Fibroblast of the aortic adventitia (primary cell): ENCODE results near the gene NCK2. TPM values are rescaled to one million over a fixed set of nuclear protein-coding genes. Genes with fewer than 3 reads are reported as not detected.

Experiments used
- DNase-seq: peaks from one replicate; pipeline ENCODE4 v3.0.0-alpha.2; 2010; ENCODE audit warnings: low read depth
- H3K4me3 ChIP-seq: 2 replicates; pipeline ENCODE4 v1.5.1; 2011; ENCODE audit warnings: low read depth, mild to moderate bottlenecking, control low read depth, low read length, moderate library complexity
- CTCF ChIP-seq: IDR thresholded peaks from 2 replicates; pipeline ENCODE4 v1.5.1; 2011; ENCODE audit warnings: mild to moderate bottlenecking, low read length, control low read depth, inconsistent platforms; ENCODE audit not compliant: insufficient read depth
- total RNA-seq: library from RNA; depleted of rRNA; stranded (reverse); fragments of >200 nt; gene quantifications from 2 replicates; pipeline ENCODE4 v1.2.3, GENCODE V29; 2012; ENCODE audit warnings: low replicate concordance

NCK2 gene
- total RNA-seq, 1 donor = 9.4 TPM

GRCh38 chr2:105881286-105882136, 136.8 kb downstream of the NCK2 start:
- DNase-seq = no peak
- no peak overlapping the region for H3K4me3 ChIP-seq
- TF ChIP-seq CTCF = no peak

- no peak overlapping the region for H3K4me3 ChIP-seq
- DNase-seq = no peak
- no peak for TF ChIP-seq CTCF
These were observed 137.6 kb downstream of the NCK2 start for GRCh38 chr2:105882341-105882740.

GRCh38 chr2:105882920-105883435, 138.3 kb downstream of the NCK2 start:
- no peak for TF ChIP-seq CTCF
- DNase-seq = no peak
- no peak overlapping the region for H3K4me3 ChIP-seq

- DNase-seq = no peak
- TF ChIP-seq CTCF = no peak
These were observed 139.4 kb downstream of the NCK2 start for GRCh38 chr2:105883911-105884694.

GRCh38 chr2:105885456-105885855, 140.7 kb downstream of the NCK2 start:
- DNase-seq = no peak
- H3K4me3 ChIP-seq = no peak overlapping the region
- no peak for TF ChIP-seq CTCF

More at GRCh38 chr2:105883911-105884694, 139.4 kb downstream of the NCK2 start:
- no peak overlapping the region for H3K4me3 ChIP-seq

GRCh38 chr2:105886029-105886454, 141.3 kb downstream of the NCK2 start:
- TF ChIP-seq CTCF = no peak
- peak; percentile 94 for DNase-seq

More at GRCh38 chr2:105886029-105886454, 141.3 kb downstream of the NCK2 start:
- no peak overlapping the region for H3K4me3 ChIP-seq
